ENCODE measurements around the gene PRKAR1B.
"Not testable (repeated sequence)": the region's sequence is repeated elsewhere in the genome, so short reads cannot be mapped to it uniquely, and the experiment has no call there.

PRKAR1B gene

GRCh38 chr7:666454-667292 lies 60.4 kb downstream of the PRKAR1B start:
- no peak for DNase-seq

GRCh38 chr7:665736-666453 lies 61.2 kb downstream of the PRKAR1B start:
- no peak for DNase-seq

GRCh38 chr7:664997-665735 lies 61.9 kb downstream of the PRKAR1B start:
- no peak for DNase-seq

GRCh38 chr7:664402-664775 lies 62.7 kb downstream of the PRKAR1B start:
- no peak for DNase-seq

- DNase-seq, result no peak
Observed at GRCh38 chr7:662576-662975, 64.5 kb downstream of the PRKAR1B start.

- DNase-seq, result no peak
Observed at GRCh38 chr7:659996-660395, 67.1 kb downstream of the PRKAR1B start.

GRCh38 chr7:659306-659847 lies 67.7 kb downstream of the PRKAR1B start:
- no peak for DNase-seq

- no peak for DNase-seq
Observed at GRCh38 chr7:657565-658119, 69.4 kb downstream of the PRKAR1B start.

GRCh38 chr7:657010-657409 lies 70.1 kb downstream of the PRKAR1B start:
- not testable (repeated sequence) for DNase-seq

GRCh38 chr7:655758-656157 lies 71.3 kb downstream of the PRKAR1B start:
- DNase-seq, result no peak

- DNase-seq, result no peak
Observed at GRCh38 chr7:653829-654764, 73.0 kb downstream of the PRKAR1B start.

- no peak for DNase-seq
Observed at GRCh38 chr7:652881-653280, 74.2 kb downstream of the PRKAR1B start.

GRCh38 chr7:652167-652566 lies 74.9 kb downstream of the PRKAR1B start:
- not testable (repeated sequence) for DNase-seq

- DNase-seq, result no peak
Observed at GRCh38 chr7:651032-651728, 75.9 kb downstream of the PRKAR1B start.

- DNase-seq, result no peak
Observed at GRCh38 chr7:650339-651031, 76.6 kb downstream of the PRKAR1B start.

- DNase-seq, result no peak
Observed at GRCh38 chr7:646951-647350, 80.1 kb downstream of the PRKAR1B start.

GRCh38 chr7:646487-646886 lies 80.6 kb downstream of the PRKAR1B start:
- DNase-seq, result no peak

- DNase-seq, result no peak
Observed at GRCh38 chr7:645606-646005, 81.5 kb downstream of the PRKAR1B start.

- DNase-seq, result no peak
Observed at GRCh38 chr7:644381-645305, 82.4 kb downstream of the PRKAR1B start.
